Fibroblast of villous mesenchyme (primary cell): Measurements from ENCODE around the gene CPNE2. TPM values are rescaled to one million over a fixed set of nuclear protein-coding genes. Genes with fewer than 3 reads are reported as not detected.

ENCODE experiments used
- DNase-seq: peaks from one replicate; pipeline ENCODE4 v3.0.0-alpha.2; 2010; ENCODE audit warnings: low read depth
- H3K4me3 ChIP-seq: 2 replicates; pipeline ENCODE4 v1.5.1; 2011; ENCODE audit warnings: low read depth, mild to moderate bottlenecking, low read length
- total RNA-seq: library from RNA; depleted of rRNA; stranded (reverse); fragments of >200 nt; gene quantifications from 2 replicates; pipeline ENCODE4 v1.2.3, GENCODE V29; 2012
- TF ChIP-seq, protein P1 (sequence below): IDR thresholded peaks from 2 replicates; pipeline ENCODE4 v1.5.1; 2012; ENCODE audit warnings: low read depth, mild to moderate bottlenecking, low read length; ENCODE audit not compliant: insufficient read depth

The CPNE2 gene
- total RNA-seq, 1 donor: 24.2 TPM

DNA sequence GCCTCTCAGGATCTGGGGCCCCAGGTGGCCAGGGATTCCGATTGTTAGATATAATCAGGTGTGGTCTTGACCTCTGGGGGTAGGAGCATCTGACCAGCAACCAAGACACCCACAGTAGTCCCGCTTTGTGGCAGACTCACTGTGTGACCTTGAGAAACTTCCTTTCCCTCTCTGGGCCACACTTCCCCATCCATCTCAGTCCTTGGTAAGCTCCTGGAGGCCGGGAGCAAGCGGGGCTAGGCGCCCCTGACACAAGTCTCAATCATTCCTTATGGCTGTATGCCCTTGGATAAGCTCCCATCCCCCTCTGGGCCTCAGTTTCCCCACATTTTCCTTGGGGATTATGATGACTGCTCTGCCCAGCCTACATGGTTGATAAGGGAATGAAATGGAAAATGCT lies 21.3 kb downstream of the CPNE2 start:
- no peak for DNase-seq
- TF ChIP-seq, protein P1, sequence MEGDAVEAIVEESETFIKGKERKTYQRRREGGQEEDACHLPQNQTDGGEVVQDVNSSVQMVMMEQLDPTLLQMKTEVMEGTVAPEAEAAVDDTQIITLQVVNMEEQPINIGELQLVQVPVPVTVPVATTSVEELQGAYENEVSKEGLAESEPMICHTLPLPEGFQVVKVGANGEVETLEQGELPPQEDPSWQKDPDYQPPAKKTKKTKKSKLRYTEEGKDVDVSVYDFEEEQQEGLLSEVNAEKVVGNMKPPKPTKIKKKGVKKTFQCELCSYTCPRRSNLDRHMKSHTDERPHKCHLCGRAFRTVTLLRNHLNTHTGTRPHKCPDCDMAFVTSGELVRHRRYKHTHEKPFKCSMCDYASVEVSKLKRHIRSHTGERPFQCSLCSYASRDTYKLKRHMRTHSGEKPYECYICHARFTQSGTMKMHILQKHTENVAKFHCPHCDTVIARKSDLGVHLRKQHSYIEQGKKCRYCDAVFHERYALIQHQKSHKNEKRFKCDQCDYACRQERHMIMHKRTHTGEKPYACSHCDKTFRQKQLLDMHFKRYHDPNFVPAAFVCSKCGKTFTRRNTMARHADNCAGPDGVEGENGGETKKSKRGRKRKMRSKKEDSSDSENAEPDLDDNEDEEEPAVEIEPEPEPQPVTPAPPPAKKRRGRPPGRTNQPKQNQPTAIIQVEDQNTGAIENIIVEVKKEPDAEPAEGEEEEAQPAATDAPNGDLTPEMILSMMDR: no peak
- no peak overlapping the region for H3K4me3 ChIP-seq

DNA sequence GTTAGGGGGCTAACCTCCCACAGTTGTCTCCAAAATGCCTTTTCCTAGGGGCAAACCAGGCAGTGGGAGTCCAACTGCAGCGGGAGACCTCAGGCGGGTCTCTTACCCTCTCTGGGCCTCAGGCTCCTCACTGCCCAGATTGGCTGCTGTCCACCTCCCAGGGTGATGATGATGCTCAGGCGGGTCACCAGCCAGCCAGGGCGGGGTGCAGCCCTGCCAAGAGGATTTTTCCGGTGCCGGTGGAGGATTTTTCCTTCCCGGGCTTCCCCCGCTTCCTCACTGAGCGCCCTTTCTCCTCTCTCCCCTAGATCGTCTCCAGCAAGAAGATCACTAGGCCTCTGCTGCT lies 22.8 kb downstream of the CPNE2 start:
- DNase-seq: no peak
- TF ChIP-seq, protein P1: no peak
- H3K4me3 ChIP-seq: no peak overlapping the region

DNA sequence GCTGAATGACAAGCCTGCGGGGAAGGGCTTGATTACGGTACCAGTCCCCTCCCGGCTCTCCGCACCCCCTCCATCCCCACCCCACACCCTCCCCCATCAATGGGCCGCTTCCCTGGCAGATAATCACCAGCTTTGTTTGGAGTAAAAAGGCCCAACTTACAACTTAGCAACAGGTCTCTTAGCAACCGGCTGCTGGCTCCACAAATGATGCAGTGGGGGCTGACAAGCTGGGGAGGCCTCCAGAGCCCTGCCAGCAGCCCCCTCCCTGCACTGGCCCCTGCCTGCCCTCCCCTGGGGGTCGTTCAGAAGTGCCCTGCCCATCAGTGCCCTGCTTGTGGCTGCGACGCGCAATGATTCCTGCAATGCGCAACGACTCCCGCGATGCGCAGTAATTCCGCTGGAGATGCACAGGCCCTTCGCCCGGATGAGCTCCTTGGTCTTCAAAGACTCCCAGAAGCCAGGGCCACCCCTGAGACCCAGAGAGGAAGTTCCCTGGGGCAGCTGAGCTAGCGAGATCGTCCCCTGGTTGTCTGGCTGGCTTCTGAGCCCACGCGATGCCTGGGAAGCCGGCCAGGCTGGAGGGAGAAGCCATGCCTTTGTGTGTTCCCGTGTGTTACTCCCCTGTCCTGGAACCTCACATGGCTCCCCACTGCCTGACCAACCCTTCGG lies 23.3 kb downstream of the CPNE2 start:
- H3K4me3 ChIP-seq: no peak overlapping the region
- peak; percentile 57 for DNase-seq
- TF ChIP-seq, protein P1: no peak

DNA sequence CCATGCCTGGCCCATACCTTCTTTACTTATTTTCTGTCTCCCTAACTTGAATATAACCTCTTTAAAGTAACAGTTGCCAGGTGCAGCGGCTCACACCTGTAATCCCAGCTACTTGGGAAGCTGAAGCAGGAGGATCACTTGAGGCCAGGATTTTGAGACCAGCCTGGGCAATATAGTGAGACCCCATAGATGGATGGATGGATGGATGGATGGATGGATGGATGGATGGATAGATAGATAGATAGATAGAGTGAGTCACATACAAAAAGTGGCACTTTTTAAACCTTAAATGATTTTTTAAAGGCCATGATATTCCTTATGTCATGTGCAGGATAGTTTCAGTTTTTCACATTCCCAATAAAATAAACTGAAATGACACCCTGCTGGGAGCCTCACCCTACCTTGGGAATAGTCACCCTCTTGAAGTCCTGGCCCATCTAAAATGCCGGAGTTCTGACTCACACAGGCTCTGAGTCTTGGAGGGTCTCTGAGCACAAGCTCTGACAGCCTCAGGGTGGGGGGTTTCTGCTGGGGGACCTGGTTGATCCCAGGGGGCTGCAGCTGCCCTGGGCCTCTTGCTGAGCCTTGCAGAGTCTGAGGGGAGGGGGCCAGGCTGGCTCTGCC lies 26.2 kb downstream of the CPNE2 start:
- TF ChIP-seq, protein P1: no peak
- DNase-seq: no peak
- no peak overlapping the region for H3K4me3 ChIP-seq

DNA sequence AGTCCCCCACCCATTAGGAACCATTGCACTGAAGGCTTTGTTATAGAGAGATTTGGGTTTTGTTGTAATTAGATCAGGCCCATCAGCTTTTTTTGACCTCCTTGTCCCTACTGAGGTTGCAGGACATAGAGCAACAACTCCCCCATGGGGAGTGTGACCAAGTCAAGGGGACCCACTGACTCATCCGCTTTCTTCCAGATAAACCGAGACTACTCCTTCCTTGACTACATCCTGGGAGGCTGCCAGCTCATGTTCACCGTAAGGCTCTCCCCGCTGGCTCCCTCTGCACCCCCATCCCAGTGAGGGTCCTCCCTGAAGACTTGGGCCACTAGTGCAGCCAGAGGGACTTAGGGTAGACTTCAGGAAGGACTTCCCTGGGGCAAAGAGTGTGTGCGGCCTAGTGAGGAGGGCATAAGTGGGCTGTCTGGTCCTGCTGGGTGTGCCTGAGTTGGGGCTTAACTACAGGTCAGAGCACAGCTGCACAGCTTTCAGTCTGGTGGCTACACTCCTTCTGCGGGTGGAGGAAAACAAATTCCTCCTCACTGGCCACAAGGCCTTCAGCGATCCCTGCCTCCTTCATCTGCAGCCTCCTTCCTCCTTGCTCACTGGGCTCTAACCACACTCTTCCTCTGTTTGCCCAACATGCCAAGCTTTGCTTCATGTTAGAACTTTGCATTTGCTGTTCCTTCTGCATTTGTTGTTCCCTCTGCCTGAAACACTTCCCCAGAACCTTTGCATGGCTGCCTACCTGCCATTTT lies 31.0 kb downstream of the CPNE2 start:
- H3K4me3 ChIP-seq: no peak overlapping the region
- DNase-seq: no peak
- TF ChIP-seq, protein P1: no peak

DNA sequence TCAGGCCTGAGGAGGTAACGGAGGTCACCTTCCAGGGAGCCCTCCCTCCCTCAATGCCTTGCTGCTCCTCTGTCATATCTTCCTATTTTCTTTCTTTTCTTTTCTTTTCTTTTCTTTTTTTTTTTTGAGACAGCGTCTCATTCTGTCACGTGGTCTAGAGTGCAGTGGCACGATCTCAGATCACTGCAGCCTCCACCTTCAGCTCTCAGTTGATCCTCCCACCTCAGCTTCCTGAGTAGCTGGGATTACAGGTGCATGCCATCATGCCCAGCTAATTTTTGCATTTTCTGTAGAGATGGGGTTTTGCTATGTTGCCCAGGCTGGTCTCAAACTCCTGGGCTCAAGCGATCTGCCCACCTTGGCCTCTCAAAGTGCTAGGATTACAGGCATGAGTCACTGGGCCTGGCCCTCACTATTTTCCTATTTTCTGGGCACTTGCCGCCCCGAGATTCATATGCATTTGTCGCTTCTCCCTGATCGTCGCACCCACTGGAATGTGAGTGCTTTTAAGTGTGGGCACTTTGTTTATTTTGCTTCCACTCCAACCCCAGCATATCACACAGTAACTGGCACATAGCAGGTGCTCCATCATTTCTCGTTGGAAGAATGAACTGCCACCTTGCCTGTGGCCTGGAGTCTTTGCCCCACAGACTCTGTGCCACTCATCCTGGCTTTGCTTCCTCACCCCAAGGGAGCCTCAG lies 31.7 kb downstream of the CPNE2 start:
- no peak overlapping the region for H3K4me3 ChIP-seq
- TF ChIP-seq, protein P1: no peak
- DNase-seq: no peak
